ENCODE measurements around the gene VOPP1.
A peak's percentile ranks its signal among the peaks of the same experiment; 100 is the strongest.
"Not testable (repeated sequence)": the region's sequence is repeated elsewhere in the genome, so short reads cannot be mapped to it uniquely, and the experiment has no call there.

VOPP1 gene

DNA sequence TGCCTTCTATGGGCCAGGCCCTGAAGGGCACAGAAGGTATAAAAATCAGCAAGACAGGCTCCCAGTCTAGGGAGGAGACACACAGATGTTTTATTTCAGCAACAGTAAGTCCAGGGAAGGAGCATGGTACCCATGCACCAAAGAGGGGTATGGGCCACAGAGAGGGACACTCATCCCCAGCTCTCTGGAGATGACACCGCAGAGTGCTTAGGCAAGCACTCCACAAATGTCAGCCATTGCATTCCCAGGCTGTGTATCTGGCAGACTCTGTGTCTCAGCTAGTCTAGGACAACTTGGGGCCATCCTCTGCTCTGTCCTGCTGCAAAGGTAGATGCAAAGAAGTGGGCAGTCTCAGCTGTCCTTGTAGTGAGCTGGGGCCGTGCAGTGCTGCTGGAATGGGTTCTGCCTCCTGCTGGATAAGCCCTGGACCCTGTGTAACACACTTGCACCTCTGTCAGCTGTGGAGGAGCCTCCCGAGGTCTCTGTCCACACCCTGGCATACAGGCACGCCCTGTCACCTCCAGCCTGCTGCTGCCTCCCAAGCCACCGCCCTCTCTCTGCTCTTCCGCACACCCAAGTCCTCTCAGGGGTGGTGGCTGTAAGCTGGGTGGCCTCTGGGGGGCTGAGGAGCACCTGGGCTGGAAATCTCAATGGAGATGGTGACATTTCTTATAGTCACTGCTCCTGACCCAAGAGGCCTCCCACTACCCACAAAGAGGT lies 57.6 kb downstream of the VOPP1 start:
- DNase-seq (ENCODE audit: extremely low read depth in 1 of 2, low read depth in 1 of 2) = no peak

GRCh38 chr7:55513868-55514267 lies 58.4 kb downstream of the VOPP1 start:
- DNase-seq (ENCODE audit: extremely low read depth in 1 of 2, low read depth in 1 of 2) = no peak

GRCh38 chr7:55512635-55513191 lies 59.6 kb downstream of the VOPP1 start:
- DNase-seq (ENCODE audit: extremely low read depth in 1 of 2, low read depth in 1 of 2) = no peak

DNA sequence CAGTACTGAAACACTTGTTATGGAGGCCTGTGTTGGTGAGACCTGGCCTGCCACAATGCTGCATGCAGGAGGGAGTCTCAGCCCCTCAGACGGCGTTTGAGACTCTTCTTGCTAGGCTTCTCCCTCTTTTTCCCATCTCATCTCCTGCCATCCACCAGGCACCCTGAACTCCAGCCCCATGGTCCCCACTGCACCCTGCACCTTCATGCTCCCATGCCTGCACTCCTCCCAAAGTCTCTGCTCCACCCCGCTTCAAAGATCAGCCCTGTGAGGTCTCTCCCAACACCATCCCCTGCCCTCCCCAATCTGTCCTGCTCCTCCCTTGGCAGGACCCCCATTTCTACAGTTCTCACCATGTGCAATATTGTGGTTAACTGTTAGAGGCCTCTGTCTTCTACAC lies 61.7 kb downstream of the VOPP1 start:
- no peak for DNase-seq (ENCODE audit: extremely low read depth in 1 of 2, low read depth in 1 of 2)

DNA sequence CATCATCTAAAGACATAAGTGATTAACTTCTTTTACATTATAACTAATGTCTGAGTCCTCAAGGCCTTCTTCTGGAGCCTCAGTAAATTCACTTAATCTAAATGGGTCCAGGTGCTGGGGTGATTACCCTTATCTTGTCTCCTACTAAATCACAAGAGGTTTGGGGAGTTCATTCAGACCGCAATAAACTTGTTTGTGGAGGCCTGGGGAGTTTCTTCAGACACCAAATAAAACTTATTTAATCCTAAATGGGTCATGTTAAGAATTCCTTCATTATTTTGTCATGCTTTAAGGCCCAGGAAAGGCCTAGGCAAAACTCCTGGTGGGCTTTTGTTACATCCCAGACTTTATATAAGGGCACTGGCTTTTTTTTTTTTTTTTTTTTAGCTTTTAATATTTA lies 62.1 kb downstream of the VOPP1 start:
- not testable (repeated sequence) for DNase-seq (ENCODE audit: extremely low read depth in 1 of 2, low read depth in 1 of 2)

GRCh38 chr7:55509322-55509721 lies 63.0 kb downstream of the VOPP1 start:
- no peak for DNase-seq (ENCODE audit: extremely low read depth in 1 of 2, low read depth in 1 of 2)

DNA sequence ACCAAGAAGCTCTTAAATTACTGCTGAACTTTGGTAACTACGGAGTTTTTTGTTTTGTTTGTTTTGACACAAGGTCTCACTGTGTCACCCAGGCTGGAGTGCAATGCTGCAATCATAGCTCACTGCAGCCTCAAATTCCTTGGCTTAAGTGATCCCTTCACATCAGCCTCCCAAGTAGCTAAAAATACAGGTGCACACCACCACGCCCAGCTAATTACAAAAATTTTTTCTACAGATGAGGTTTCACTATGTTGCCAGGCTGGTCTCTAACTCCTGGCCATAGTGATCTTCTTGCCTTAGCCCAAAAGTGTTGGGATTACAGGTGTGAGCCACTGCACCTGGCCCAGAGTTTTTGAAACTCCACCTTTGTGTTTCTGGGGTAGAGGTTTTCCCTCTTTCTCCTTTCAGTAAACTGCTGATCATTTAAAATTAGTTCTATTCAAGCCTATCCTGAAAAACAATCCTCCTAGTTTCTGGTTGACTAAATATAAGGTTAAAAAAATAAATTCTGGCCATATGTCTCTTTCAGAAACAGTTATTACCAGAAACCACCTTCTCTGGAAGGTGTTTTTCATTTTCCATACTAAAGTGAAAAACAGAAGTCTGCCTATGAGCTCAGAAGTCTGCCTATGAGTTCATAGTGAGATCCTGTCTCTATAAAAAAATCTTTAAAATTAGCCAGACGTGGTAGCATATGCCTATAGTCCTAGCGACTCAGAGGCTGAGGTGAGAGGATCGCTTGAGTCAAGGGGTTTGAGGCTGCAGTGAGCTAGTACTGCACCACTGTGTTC lies 63.9 kb downstream of the VOPP1 start:
- DNase-seq (ENCODE audit: extremely low read depth in 1 of 2, low read depth in 1 of 2) = peak in 1 of 2 donors; percentile 28

DNA sequence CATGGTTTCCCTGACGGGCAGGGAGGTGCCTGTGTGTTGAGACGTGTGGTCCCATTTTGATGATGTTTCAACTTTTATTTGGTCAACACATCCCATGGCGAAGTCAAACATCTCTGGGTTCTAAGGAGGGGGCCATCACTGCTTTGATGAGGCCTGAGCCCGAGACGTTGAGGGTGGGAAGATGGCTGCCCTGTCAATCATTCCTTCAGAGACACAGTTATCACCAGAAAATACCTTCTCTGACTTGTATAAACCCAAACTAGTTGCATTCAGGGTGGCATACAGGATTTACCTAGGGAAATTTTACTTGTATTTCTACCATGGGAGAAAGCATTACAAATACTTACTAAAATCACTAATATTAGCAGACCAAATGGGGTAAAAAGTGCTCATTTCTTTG lies 64.6 kb downstream of the VOPP1 start:
- no peak for DNase-seq (ENCODE audit: extremely low read depth in 1 of 2, low read depth in 1 of 2)

DNA sequence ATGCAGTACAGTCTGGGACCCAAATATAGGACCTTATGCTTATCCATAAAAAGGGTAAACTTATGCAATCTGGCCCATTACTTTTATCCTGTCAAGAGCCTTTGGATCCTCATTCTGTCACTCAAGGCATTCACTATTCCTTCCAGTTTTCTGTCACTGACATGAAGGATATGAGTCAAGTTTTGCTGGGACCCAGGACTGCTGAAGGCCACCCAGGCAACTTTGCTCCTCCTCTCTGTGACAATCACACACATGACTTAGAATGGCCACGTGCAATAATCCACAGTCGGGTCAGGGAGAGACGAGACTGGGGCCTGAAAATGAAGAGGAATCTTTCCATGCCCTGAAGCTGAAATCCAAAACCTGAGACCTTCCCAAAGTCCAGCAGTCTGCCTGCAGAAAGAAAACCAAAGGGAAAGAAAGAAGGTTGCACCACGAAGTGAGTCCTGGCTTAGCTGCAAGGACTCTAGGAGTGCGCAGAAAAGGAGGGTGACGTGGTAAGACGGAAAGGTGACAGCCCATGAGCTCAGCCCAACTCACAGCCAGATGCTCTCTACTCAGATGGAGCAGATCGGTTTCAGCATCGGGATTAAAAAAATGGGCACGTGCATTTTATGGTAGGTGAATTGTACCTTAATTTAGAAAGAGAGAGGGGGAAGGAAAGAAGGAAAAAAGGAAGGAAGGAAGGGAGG lies 67.2 kb downstream of the VOPP1 start:
- DNase-seq (ENCODE audit: extremely low read depth in 1 of 2, low read depth in 1 of 2) = no peak

- no peak for DNase-seq (ENCODE audit: extremely low read depth in 1 of 2, low read depth in 1 of 2)
Observed at GRCh38 chr7:55504093-55504859, 68.0 kb downstream of the VOPP1 start.

- DNase-seq (ENCODE audit: extremely low read depth in 1 of 2, low read depth in 1 of 2) = no peak
Observed at GRCh38 chr7:55502858-55503440, 69.4 kb downstream of the VOPP1 start.

DNA sequence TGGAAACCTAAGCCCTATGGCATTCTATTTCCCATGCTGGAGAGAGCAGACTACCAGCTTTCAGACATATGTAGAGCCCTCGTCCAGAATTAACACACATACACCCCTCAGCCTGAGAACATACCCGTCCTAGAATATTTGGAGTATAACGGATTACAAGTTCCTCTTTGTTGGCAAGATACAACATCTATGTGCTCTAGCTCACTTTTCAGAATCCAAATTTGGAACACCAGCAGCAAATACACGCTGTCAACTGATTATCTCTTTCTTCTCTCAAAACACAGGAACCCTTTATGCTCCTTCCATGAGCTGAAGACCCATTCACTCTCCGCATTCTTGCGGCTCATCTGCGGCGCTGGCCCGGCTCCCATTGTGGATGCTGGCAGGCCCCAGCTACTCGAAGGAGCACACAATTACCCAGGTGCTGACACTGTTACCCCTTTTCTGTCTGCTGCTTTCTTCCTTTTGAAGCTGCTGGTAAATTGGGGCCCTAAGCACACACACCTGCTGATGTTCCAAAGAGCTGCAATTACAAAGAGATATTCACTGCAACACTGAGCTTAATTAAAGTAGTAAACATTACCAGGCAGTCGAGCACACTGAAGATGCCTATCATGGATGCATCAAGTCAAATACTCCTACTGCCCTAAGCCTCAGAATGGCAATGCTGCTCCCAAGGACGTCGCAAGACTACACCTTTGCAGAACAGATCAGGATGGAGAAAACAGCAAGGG lies 70.0 kb downstream of the VOPP1 start:
- no peak for DNase-seq (ENCODE audit: extremely low read depth in 1 of 2, low read depth in 1 of 2)

GRCh38 chr7:55501611-55502010 lies 70.7 kb downstream of the VOPP1 start:
- no peak for DNase-seq (ENCODE audit: extremely low read depth in 1 of 2, low read depth in 1 of 2)

GRCh38 chr7:55500117-55500756 lies 72.1 kb downstream of the VOPP1 start:
- DNase-seq (ENCODE audit: extremely low read depth in 1 of 2, low read depth in 1 of 2) = no peak

DNA sequence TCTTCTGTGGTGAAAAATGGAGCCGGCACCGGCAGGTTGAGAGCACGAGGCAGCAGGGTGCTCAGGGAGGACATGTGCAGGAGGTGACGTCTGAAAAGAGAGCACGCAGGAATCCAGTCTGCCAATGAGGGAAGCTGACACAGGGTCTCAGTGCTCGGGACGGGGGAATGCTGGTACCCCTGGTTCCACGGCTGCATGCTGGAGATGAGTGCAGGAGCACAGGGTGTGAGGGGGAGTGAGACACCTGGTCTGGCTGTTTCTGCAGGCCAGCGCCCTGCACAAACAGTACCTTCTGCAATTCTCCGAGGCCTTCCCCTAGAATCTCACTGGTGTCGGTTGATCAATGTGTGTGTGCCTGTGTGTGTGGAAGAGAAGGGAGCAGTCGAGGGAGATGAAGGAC lies 72.7 kb downstream of the VOPP1 start:
- DNase-seq (ENCODE audit: extremely low read depth in 1 of 2, low read depth in 1 of 2) = no peak

- DNase-seq (ENCODE audit: extremely low read depth in 1 of 2, low read depth in 1 of 2) = no peak
Observed at GRCh38 chr7:55498770-55499169, 73.5 kb downstream of the VOPP1 start.

DNA sequence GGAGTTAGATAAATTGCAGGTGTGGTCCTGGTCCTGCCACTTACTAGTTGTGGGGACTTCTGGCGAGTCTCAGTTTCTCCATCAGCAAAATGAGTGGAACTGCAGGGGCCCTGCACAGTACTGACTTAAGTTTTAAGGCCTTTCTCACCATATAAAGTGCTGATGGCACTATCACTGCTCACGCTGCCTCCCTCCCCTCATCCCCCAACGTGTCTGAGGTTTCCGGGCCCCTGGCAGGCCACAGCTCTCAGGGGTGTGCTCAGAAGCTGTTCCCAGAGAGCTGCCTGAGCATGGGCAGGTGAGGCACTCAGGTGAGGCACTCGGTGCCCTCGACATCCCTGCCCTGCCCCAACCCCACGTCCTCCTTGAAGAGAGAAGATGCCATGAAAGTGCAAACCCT lies 74.2 kb downstream of the VOPP1 start:
- DNase-seq (ENCODE audit: extremely low read depth in 1 of 2, low read depth in 1 of 2) = no peak

DNA sequence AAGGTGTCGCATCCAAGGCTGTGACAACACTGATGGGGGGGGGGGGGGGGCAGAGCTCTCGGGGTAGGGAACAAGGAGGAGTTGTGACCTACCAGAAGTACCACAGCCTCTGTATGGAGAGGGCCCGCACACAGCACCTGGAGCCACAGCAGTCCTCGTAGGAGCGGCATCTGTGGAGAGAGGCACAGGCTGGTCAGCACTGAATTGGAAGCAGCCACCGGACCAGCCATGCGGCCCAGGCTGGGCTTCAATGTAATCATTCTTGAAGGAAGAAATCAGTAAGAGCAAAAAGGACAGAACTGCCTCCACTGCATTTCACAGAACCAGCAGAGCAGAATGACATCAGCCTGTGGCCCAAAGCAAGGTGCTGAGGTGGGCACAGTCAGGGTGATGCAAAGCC lies 74.8 kb downstream of the VOPP1 start:
- no peak for DNase-seq (ENCODE audit: extremely low read depth in 1 of 2, low read depth in 1 of 2)

DNA sequence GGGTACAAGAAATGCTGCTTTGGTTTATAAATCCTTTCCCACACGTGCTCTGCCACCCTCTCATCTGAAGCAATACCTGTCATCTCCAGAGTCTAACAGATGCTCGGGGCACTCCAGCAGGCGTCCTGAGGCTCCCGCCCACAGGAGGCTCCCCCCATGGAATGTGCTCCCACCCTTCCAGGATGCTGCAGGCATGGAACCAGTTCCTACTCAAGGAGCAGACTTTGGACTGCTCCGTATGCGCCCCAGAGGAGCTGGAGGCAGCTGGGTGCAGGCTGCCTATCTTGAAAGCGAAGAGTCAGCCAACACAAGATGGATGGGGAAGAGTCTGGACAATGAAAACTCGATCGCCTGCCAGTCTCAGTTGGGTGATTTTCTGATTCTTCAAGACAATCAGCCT lies 75.4 kb downstream of the VOPP1 start:
- DNase-seq (ENCODE audit: extremely low read depth in 1 of 2, low read depth in 1 of 2) = no peak
